ENCODE data around the gene PIGH.

Gene PIGH

GRCh38 chr14:67574806-67575205, 25.3 kb downstream of the PIGH start:
- no peak for DNase-seq (ENCODE audit: low spot score)

GRCh38 chr14:67574156-67574555, 25.9 kb downstream of the PIGH start:
- no peak for DNase-seq (ENCODE audit: low spot score)

GRCh38 chr14:67573228-67574010, 26.6 kb downstream of the PIGH start:
- DNase-seq (ENCODE audit: low spot score), result no peak

GRCh38 chr14:67572608-67573007, 27.5 kb downstream of the PIGH start:
- no peak for DNase-seq (ENCODE audit: low spot score)

GRCh38 chr14:67571991-67572323, 28.1 kb downstream of the PIGH start:
- no peak for DNase-seq (ENCODE audit: low spot score)

- DNase-seq (ENCODE audit: low spot score), result peak; percentile 83
These were observed 28.6 kb downstream of the PIGH start for GRCh38 chr14:67571275-67571990.

GRCh38 chr14:67570453-67570852, 29.6 kb downstream of the PIGH start:
- DNase-seq (ENCODE audit: low spot score), result no peak

GRCh38 chr14:67569651-67570290, 30.3 kb downstream of the PIGH start:
- DNase-seq (ENCODE audit: low spot score), result no peak

- no peak for DNase-seq (ENCODE audit: low spot score)
These were observed 30.9 kb downstream of the PIGH start for GRCh38 chr14:67569011-67569650.

- no peak for DNase-seq (ENCODE audit: low spot score)
These were observed 32.4 kb downstream of the PIGH start for GRCh38 chr14:67567654-67568053.

GRCh38 chr14:67566908-67567307, 33.2 kb downstream of the PIGH start:
- peak; percentile 66 for DNase-seq (ENCODE audit: low spot score)

- DNase-seq (ENCODE audit: low spot score), result no peak
These were observed 35.8 kb downstream of the PIGH start for GRCh38 chr14:67564236-67564635.

GRCh38 chr14:67562776-67563150, 37.3 kb downstream of the PIGH start:
- DNase-seq (ENCODE audit: low spot score), result no peak

GRCh38 chr14:67562025-67562775, 37.9 kb downstream of the PIGH start:
- no peak for DNase-seq (ENCODE audit: low spot score)

- no peak for DNase-seq (ENCODE audit: low spot score)
These were observed 40.4 kb downstream of the PIGH start for GRCh38 chr14:67559639-67560038.

- no peak for DNase-seq (ENCODE audit: low spot score)
These were observed 42.4 kb downstream of the PIGH start for GRCh38 chr14:67557656-67558055.

- no peak for DNase-seq (ENCODE audit: low spot score)
These were observed 43.0 kb downstream of the PIGH start for GRCh38 chr14:67557118-67557517.

GRCh38 chr14:67556671-67557070, 43.4 kb downstream of the PIGH start:
- no peak for DNase-seq (ENCODE audit: low spot score)

- no peak for DNase-seq (ENCODE audit: low spot score)
These were observed 44.5 kb downstream of the PIGH start for GRCh38 chr14:67555518-67556090.

- DNase-seq (ENCODE audit: low spot score), result no peak
These were observed 45.7 kb downstream of the PIGH start for GRCh38 chr14:67554341-67554740.

- no peak for DNase-seq (ENCODE audit: low spot score)
These were observed 46.5 kb downstream of the PIGH start for GRCh38 chr14:67553547-67553946.

- DNase-seq (ENCODE audit: low spot score), result no peak
These were observed 48.1 kb downstream of the PIGH start for GRCh38 chr14:67551940-67552339.
